Measurements from ENCODE around the gene CACNA2D1.

DNA sequence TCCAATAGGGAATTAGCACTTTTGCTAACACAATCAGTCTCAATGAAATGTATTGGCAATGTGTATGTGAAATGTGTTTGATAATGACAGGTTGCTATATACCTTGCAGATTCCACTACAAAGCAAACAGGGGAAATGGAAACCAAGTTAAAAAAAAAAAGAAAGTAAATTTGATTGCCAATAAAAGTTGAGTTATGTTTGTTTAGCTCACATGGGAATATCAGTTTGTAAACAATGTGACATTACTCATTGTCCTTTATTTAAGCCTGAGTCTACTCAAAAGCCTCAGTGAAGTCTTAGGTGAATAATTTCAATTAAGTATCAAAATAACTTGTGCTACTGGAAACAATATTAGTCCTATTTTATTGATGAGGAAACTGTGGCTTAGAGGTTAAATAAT lies 285.2 kb downstream of the CACNA2D1 start:
- TF ChIP-seq, protein P1, sequence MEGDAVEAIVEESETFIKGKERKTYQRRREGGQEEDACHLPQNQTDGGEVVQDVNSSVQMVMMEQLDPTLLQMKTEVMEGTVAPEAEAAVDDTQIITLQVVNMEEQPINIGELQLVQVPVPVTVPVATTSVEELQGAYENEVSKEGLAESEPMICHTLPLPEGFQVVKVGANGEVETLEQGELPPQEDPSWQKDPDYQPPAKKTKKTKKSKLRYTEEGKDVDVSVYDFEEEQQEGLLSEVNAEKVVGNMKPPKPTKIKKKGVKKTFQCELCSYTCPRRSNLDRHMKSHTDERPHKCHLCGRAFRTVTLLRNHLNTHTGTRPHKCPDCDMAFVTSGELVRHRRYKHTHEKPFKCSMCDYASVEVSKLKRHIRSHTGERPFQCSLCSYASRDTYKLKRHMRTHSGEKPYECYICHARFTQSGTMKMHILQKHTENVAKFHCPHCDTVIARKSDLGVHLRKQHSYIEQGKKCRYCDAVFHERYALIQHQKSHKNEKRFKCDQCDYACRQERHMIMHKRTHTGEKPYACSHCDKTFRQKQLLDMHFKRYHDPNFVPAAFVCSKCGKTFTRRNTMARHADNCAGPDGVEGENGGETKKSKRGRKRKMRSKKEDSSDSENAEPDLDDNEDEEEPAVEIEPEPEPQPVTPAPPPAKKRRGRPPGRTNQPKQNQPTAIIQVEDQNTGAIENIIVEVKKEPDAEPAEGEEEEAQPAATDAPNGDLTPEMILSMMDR (IDR thresholded peaks at IDR 0.05): no peak
- TF ChIP-seq POLR2AphosphoS5 (IDR thresholded peaks at IDR 0.05): no peak
